Measurements from ENCODE around the gene DENND5A.
"Not testable (repeated sequence)": the region's sequence is repeated elsewhere in the genome, so short reads cannot be mapped to it uniquely, and the experiment has no call there.

DENND5A gene

GRCh38 chr11:9230296-9230695 lies 34.9 kb downstream of the DENND5A start:
- DNase-seq (ENCODE audit: low spot score), result no peak
- in situ Hi-C loops (cut with MboI; ENCODE audit: low pct_unique_long_range_greater_than_20kb, low sequenced_read_pairs, unreplicated experiment), result no loop called here
- TF ChIP-seq, protein P1, sequence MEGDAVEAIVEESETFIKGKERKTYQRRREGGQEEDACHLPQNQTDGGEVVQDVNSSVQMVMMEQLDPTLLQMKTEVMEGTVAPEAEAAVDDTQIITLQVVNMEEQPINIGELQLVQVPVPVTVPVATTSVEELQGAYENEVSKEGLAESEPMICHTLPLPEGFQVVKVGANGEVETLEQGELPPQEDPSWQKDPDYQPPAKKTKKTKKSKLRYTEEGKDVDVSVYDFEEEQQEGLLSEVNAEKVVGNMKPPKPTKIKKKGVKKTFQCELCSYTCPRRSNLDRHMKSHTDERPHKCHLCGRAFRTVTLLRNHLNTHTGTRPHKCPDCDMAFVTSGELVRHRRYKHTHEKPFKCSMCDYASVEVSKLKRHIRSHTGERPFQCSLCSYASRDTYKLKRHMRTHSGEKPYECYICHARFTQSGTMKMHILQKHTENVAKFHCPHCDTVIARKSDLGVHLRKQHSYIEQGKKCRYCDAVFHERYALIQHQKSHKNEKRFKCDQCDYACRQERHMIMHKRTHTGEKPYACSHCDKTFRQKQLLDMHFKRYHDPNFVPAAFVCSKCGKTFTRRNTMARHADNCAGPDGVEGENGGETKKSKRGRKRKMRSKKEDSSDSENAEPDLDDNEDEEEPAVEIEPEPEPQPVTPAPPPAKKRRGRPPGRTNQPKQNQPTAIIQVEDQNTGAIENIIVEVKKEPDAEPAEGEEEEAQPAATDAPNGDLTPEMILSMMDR (IDR thresholded peaks at IDR 0.05; ENCODE audit: extremely low read depth, insufficient read depth, missing control alignments), result no peak

GRCh38 chr11:9228091-9228490 lies 37.1 kb downstream of the DENND5A start:
- TF ChIP-seq, protein P1 (IDR thresholded peaks at IDR 0.05; ENCODE audit: extremely low read depth, insufficient read depth, missing control alignments), result no peak
- no peak for DNase-seq (ENCODE audit: low spot score)
- in situ Hi-C loops (cut with MboI; ENCODE audit: low pct_unique_long_range_greater_than_20kb, low sequenced_read_pairs, unreplicated experiment), result no loop called here

GRCh38 chr11:9225748-9226298 lies 39.3 kb downstream of the DENND5A start:
- in situ Hi-C loops (cut with MboI; ENCODE audit: low pct_unique_long_range_greater_than_20kb, low sequenced_read_pairs, unreplicated experiment), result no loop called here
- no peak for DNase-seq (ENCODE audit: low spot score)

DNA sequence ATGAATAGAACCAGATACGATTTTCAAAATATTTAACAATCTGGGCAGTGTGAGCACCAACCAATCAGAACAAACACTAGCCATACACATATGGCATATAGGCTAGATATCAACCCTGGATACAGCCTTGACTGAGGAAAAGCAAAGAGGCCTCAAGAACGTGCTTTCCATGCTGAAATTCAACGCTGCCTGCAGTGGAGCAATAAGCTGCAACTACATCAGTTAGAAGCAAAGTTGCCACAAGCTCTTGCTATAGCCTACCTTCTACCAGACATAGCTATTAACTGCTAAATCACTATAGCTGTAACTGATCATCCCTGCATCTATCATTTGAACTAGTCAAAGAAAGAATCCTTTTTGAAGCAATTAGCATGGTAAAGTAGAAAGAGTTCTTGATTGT lies 42.5 kb downstream of the DENND5A start:
- in situ Hi-C loops (cut with MboI; ENCODE audit: low pct_unique_long_range_greater_than_20kb, low sequenced_read_pairs, unreplicated experiment), result no loop called here
- DNase-seq (ENCODE audit: low spot score), result no peak
- TF ChIP-seq, protein P1 (IDR thresholded peaks at IDR 0.05; ENCODE audit: extremely low read depth, insufficient read depth, missing control alignments), result no peak

More at GRCh38 chr11:9225748-9226298, 39.3 kb downstream of the DENND5A start:
- TF ChIP-seq, protein P1 (IDR thresholded peaks at IDR 0.05; ENCODE audit: extremely low read depth, insufficient read depth, missing control alignments), result no peak

DNA sequence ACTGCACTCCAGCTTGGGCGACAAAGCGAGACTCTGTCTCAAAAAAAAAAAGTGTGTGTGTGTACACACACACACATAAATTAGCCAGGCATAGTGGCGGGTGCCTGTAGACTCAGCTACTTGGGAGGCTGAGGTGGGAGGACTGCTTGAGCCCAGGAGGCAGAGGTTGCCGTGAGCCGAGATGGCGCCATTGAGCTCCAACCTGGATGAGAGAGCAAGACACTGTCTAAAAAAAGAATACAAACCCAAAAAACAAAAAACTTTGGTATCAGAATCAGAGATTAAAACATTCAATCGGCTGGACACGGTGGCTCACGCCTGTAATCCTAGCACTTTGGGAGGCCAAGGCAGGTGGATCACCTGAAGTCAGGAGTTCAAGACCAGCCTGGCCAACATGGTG lies 44.3 kb downstream of the DENND5A start:
- DNase-seq (ENCODE audit: low spot score); in situ Hi-C loops (cut with MboI; ENCODE audit: low pct_unique_long_range_greater_than_20kb, low sequenced_read_pairs, unreplicated experiment): not testable (repeated sequence)

DNA sequence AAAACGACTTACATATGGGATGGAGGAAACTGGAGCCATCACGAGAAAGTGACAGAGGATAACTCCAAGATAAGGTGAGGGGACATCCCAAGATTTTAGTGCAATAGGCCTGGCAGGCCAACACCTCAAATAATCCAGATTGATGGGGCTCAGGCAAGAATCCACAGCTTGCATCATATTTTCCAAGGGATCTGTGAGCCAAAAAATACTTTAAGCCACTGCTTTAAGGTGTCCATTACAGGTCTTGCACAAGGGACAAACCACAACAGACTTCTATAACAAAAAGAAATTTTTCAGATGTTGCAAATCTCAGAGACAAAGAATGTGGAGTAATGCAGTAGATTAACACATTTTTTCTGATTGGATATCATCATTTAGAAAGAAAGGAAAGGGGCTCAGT lies 45.6 kb downstream of the DENND5A start:
- TF ChIP-seq, protein P1 (IDR thresholded peaks at IDR 0.05; ENCODE audit: extremely low read depth, insufficient read depth, missing control alignments), result no peak
- no peak for DNase-seq (ENCODE audit: low spot score)
- in situ Hi-C loops (cut with MboI; ENCODE audit: low pct_unique_long_range_greater_than_20kb, low sequenced_read_pairs, unreplicated experiment), result no loop called here

DNA sequence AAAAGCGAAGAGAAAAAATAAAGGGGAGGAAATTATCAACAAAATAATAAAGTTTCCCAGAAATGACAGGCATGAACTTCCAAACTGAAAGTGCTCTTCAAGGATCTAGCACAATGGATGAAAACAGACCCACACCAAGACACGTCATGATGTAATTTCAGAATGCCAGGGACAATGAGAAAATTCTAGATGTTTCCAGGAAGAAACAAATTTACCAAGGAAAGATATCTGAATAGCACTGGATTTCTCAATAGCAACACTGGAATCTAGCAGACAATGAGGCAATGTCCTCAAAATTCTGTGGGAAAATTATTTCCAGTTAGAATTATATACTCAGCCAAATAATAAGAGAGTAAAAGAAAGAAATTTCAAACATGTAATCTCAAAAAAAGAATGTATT lies 46.0 kb downstream of the DENND5A start:
- in situ Hi-C loops (cut with MboI; ENCODE audit: low pct_unique_long_range_greater_than_20kb, low sequenced_read_pairs, unreplicated experiment), result no loop called here
- TF ChIP-seq, protein P1 (IDR thresholded peaks at IDR 0.05; ENCODE audit: extremely low read depth, insufficient read depth, missing control alignments), result no peak
- no peak for DNase-seq (ENCODE audit: low spot score)

All from GM13977 (cell line).